Kasumi-1 (cell line): Measurements from ENCODE around the gene PDE4D.

ENCODE experiments used
- DNase-seq, 2 experiments: peaks; one replicate each; lab custom pipeline; 2025; lab: John Stamatoyannopoulos, UW

The PDE4D gene

DNA sequence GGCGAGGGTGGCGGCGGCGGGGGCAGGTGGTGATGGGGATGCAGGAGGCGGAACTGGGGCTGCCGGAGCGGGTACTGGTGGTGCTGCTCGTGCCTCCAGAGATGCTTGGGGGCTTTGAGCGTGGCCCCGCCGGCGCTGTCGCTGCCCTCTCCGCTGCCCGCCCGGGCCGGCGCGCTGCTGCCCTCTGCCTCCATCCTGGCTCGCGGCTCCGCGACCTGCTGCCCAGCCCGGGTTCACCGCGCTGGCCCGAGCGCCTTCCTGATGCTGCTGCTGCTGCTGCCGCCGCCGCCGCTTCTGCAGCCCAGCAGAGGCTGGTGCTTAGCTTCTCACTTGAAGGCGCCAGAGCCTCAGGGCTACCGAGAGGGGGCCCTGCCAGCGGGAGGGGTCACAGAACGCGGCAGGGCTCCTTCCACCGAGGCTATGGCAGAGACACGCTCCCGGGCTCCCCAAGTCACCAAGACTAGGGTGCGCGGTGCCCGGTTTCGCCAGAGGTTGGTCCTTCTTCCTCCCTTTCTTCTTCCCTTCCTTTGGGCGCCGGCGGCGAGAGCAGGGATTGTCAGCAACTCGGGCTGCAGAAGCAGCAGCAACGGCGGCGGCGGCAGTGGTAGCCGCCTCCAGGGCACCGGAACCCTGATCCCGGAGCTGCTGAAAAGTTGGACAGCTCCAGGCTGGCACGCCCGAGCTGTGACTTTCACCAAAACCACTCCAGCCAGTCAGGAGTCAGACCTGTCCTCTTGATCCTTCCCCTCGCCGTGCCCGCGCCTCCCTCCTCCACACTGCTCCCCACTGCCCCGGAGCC lies at the start of gene PDE4D:
Gene PDE4D (minus strand): TSS at position 298 of the 799 bp plus-strand sequence.
- DNase-seq: peak; percentile 67 to 70

DNA sequence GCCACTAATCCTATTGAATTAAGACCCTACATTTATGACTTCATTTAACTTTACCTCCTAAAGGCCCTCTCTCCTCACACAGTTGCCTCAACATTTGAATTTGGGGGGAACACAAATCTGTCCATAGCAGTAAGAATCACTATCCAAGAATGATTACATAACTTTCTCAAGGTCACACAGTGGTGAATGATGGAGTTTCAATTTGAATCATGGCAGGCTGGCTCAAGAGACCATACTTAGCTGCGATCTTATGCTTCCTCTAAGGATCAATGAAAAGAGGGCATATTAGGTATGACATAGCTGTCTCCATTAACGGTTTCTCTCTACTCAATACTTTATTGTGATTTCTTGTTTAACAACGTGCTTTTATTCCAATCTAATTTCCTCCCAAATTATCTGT lies 44.1 kb upstream of the PDE4D start:
- no peak for DNase-seq

DNA sequence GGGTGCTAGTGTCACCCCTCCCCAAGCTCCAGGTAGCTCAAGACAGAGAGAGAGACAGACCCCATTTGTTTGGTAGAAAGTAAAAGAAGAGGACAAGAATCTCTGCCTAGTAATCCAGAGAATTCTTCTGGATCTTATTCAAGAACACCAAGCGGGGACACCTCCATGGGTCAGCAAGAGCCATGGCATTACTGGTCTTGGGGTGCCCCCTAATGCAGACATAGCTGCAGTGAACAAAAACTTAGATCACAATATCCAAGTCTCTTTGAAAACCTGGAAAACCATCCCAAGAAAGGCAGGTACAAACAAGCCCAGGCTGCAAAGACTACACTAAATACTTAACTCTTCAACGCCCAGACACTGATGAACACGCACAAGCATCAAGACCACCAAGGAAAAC lies 29.9 kb upstream of the PDE4D start:
- DNase-seq: no peak

DNA sequence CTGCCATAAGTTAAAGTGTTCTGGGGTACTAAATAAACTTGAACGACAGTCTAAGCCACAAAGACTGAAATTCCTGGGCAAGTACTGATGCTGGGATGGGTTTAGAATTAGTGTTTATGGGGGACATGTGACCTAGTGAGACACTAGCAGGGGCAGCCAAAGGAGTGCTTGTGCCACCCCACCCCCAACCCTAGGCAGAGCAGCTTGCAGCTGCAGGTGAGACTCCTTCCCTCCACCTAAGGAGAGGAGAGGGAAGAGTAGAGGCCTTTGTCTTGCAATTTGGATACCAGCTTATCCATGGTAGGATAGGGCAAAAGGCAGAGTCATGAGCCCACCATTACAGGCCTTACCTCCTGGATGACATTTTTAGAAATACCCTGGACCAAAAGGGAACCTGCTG lies 28.7 kb upstream of the PDE4D start:
- DNase-seq: no peak

DNA sequence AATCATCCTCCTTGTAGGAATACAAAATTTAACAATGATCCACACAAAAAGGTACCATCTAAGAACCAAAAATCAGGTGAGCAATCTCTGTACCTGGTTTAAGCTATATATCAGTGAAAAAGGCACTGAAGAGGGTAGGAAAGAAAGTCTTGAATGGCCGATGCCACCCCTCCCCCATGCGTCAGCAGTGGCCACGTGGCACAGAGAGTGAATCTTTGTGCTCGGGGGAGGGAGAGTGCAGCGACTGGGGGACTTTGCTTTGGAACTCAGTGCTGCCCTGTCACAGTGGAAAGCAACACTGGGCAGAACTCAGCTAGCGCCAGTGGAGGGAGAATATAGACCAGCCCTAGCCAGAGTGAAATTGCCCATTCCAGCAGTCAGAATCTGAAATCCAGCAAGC lies 28.3 kb upstream of the PDE4D start:
- no peak for DNase-seq

GRCh38 chr5:59919484-59919883 lies 26.0 kb upstream of the PDE4D start:
- DNase-seq: no peak

DNA sequence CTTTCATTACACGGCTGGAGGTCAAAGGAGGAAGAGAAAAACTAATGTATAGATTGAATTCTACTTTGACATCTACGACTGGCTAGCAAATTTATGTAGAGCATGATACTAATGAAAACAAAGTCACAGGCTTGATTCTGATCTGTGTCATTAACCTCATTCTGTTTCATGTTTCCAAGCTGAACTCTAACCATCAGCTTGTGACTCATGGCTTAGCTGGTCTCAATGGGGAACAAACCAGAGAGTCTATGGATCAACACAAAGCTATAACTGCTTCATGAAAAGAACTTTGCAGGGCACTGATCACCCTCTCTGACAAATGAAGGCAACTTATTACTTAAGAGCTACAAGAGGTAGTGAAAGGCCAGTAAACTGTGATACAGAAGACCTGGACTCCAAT lies 23.6 kb upstream of the PDE4D start:
- no peak for DNase-seq

DNA sequence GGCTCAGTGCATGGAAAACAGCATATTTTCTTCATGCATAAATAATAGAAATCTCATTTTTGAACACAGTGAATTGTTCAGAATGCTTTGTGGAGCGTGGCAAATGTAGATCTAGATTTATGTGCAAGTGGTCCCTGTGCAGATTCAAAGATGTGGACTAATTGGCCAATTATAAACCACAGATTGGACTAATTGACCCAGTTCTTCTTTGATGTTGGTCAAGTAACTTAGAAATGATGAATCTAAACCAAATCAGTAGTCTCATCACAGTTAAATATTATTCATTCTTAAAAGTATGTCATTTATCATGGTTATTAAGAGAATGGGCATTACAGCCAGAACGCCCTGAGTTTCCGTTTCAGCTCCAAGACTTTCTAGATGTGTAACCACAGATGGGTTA lies 11.7 kb upstream of the PDE4D start:
- no peak for DNase-seq

DNA sequence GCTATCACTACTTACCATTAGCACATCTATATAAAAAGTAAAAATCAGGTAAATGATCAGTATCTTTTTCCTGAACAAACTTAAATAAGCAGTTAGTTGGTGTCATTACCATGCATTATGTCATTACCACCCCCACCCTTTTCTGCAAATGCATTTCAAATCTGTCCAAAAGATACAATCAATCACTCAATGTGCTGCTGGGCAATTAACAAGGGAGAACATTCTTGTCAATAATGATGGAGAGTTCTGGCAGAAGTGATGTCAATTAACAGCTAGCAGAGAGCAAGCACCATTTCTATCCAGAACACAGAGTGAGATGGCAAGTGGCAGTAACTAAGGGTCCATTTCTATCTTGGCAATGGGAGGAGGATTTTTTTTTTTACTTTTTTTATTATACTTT lies 3.5 kb upstream of the PDE4D start:
- no peak for DNase-seq

GRCh38 chr5:59891962-59892643 lies 1.4 kb downstream of the PDE4D start:
- no peak for DNase-seq

DNA sequence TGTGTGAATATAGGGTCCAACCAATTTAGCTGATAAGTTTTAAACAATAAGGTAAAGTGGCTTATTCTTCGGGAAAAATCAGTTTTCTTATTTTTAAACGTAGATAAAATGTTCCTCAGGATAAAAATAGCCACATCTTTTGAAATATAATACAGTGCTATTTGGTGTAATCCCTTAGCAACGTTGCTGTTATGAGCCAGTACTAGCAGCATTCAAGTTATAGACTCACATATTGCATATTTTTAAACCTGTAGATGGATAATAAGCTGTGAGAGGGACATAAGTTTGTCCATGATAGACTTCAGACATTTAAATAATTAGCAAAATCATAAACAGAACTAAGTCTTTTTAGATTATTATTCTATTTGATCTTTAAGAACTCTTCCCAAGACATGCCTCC lies 6.3 kb downstream of the PDE4D start:
- DNase-seq: no peak

- DNase-seq: no peak
These were observed 18.9 kb downstream of the PDE4D start for GRCh38 chr5:59874675-59875074.

DNA sequence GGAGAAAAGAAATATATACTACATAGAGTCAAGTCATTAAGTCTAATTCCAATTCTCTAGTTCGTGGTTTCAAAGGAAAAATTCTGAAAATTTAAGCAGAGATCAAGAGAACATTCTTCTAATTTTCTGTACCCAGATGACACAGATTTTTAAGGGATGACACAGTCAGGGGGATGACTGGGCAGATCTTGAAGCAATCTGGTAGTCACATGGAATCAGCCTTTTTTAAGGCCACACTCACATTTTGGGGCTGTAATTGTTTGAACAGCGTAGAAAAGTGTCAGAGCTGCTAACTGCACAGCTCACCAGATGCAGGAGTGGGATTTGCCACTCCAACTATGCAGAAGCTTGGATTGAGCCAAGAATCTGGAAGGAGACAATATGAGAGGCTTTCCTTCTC lies 20.4 kb downstream of the PDE4D start:
- no peak for DNase-seq

GRCh38 chr5:59866661-59867060 lies 26.9 kb downstream of the PDE4D start:
- DNase-seq: no peak

DNA sequence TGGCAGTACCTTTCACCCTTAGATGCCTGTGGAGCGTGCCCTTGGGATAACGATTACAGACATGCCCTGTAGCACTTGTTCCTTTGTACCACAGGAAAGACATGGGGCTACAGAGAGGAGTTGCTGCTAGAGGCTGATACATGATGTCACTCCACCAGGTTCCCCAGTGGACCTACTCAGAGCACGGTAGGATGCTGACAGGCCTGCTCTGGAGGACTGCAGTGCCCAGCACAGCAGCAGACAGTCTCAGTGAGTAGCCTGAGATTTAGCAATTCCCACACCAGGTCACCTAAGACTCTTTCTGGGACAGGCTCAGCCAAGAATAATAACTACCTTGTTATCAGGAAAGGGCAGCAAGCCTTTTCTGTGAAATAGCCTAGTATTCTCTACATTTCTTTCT lies 28.8 kb downstream of the PDE4D start:
- DNase-seq: no peak

GRCh38 chr5:59863777-59864176 lies 29.7 kb downstream of the PDE4D start:
- no peak for DNase-seq

- DNase-seq: no peak
These were observed 37.2 kb downstream of the PDE4D start for GRCh38 chr5:59856358-59856757.

GRCh38 chr5:59850766-59851165 lies 42.8 kb downstream of the PDE4D start:
- no peak for DNase-seq

- no peak for DNase-seq
These were observed 45.9 kb downstream of the PDE4D start for GRCh38 chr5:59847586-59847985.

DNA sequence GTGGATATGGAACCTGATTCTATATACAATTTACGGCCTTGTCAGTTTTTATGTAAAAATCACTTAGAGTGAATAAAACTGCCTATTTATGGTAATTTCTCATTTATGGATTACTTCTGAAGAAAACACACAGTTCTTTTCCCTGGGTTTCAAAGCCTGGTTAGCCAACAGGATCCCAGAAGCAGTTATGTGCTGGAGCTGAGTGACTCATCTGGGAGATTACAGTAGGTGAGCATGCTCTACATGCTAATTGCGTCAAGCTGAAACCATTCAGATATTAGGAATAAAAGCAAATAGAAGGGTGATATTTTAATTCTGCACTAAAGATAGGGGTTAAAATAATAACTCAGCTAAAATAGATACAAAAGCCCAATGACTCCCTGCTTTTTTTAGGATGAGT lies 47.8 kb downstream of the PDE4D start:
- DNase-seq: no peak

DNA sequence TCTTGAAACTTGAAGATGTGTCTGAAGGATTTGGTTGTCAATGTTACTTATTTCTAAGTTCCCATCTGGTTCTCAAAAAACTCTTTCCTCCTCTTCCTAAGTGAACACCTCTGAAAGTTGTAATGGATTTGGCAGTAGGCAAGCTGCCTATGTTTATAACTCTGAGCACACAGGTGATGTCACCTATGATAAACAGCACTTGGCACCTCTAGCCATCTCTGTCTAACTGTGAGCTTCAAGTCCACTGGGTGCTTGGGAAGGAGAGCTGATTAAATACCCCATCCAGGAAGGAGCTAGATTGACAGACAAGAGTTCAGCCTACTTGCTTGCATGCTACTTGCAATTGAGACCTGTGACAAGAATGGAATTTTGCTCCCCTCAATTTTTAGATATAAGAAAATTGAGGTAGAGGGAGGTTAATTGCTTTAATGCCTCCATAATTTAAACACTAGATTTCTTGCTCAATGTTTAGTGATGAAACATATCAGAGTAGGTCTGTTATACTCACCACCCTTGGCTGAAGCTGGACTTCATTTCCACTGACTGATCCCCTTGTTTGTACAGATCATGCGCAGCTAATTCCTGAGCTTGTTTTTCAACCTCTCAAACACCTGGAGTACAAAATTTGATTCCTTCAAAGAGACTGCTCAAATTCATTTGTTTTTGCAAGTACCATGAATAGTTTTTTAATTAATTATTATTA lies 49.9 kb downstream of the PDE4D start:
- no peak for DNase-seq

GRCh38 chr5:59842999-59843398 lies 50.5 kb downstream of the PDE4D start:
- DNase-seq: no peak

DNA sequence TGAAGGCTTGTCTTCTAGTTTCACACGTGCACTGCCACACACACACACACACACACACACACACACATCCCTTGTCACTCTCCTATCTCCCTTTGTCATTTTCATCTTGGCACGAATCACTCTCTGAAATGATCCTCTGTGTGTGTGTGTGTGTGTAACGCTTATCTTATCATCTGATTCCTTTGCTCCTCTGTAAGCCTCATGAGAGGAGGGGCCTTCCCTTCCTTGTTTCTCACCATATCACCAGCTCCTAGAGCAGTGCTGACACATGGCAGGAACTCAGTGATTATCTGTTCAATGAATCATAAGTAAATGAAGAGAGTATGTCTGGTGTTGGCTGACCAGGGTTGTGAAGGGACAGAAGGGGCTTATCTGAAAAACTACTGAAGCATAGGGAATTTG lies 53.3 kb downstream of the PDE4D start:
- no peak for DNase-seq
